Astrocyte (in vitro differentiated cells and primary cell): Measurements from ENCODE around the gene GID4.

ENCODE experiments used
- CTCF ChIP-seq: IDR thresholded peaks from 2 replicates; pipeline ENCODE4 v1.5.1; 2011; ENCODE audit warnings: low read depth, mild to moderate bottlenecking, inconsistent platforms, low read length, moderate library complexity; ENCODE audit not compliant: insufficient read depth
- EZH2 ChIP-seq: IDR thresholded peaks from 2 replicates; pipeline ENCODE4 v1.6.1; 2012; ENCODE audit warnings: mild to moderate bottlenecking, low read length, inconsistent platforms; ENCODE audit not compliant: insufficient read depth

- TF ChIP-seq CTCF (no peak), EZH2 (no peak)
These were observed 22.8 kb upstream of the GID4 start for GRCh38 chr17:18016426-18016825.
